ENCODE data around the gene EIF4EBP2. TPM values are rescaled to one million over a fixed set of nuclear protein-coding genes. Genes with fewer than 3 reads are reported as not detected.
A peak's percentile ranks its signal among the peaks of the same experiment; 100 is the strongest.

EIF4EBP2 gene
- polyA plus RNA-seq, 1 of the 3 experiments (the other 2 are of a cell fraction): 9.9 TPM

DNA sequence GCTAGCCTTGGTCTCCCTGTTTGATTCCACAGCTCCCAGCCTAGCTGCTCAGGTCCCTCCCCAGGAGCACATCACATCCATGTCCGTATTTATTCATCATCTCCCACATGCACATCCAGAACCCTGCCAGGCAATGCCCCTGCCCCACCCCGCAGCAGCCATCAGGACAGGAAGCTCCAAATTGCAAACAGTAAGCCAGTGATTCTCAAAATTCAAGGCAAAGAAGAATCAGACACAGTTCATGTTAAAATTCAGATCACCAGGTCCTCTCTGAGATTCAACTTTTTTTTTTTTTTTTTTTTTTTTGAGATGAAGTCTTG, 39.2 kb upstream of the EIF4EBP2 start (continued):
- TF ChIP-seq, protein P1, sequence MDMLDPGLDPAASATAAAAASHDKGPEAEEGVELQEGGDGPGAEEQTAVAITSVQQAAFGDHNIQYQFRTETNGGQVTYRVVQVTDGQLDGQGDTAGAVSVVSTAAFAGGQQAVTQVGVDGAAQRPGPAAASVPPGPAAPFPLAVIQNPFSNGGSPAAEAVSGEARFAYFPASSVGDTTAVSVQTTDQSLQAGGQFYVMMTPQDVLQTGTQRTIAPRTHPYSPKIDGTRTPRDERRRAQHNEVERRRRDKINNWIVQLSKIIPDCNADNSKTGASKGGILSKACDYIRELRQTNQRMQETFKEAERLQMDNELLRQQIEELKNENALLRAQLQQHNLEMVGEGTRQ (IDR thresholded peaks at IDR 0.05; ENCODE audit: borderline replicate concordance, low read depth, low read length): no peak

DNA sequence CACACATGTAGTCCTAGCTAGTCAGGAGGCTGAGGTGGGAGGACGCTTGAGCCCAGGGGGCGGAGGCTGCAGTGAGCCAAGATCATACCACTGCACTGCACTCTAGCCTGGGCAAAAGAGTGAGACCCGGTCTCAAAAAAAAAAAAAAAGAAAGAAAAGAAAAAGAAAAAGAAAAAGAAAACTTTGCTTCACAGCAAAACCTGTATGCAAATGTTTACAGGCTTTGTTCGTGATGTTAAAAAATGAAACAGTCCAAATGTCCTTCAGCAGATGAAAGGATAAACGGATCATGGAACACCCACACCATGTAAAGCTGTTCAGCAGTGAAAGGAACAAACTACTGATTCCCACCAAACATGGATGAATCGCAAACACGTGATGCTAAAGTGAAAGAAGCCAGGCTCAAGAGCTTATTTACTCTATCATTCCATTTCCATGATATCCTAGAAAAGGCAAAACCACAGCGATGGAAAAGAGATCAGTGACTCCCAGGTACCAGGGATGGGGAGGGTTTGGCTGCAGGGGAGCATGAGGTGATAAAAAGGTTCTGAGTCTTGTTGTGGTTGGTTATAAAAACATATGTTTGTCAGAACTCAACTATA, 36.6 kb upstream of the EIF4EBP2 start:
- H3K79me2 ChIP-seq (ENCODE audit: insufficient read depth): no peaks in the 10 kb centered on the region
- no peaks in the 10 kb centered on the region for H4K20me1 ChIP-seq (ENCODE audit: insufficient read depth)
- H3K4me3 ChIP-seq (ENCODE audit: low read depth in 2 of 2, low read length in 1 of 2): no peak overlapping the region
- no peak overlapping the region; the same call in 1 of the 2 replicates for H2AFZ ChIP-seq (ENCODE audit: low read depth)
- DNase-seq: no peak
- no peaks in the 10 kb centered on the region for H3K9me2 ChIP-seq
- no peak overlapping the region for H3K4me2 ChIP-seq
- H3K9me3 ChIP-seq: no peaks in the 10 kb centered on the region
- peaks cover 6 to 15% of the 10 kb centered on the region in 2 experiments; a peak in 3 of 4 replicates for H3K4me1 ChIP-seq (ENCODE audit: control insufficient read depth in 1 of 2, insufficient read depth in 2 of 2, low read depth in 1 of 2, low read length in 1 of 2)
- H3K36me3 ChIP-seq (replicated peaks in 1 of 2; ENCODE audit: control insufficient read depth in 1 of 2, insufficient read depth in 2 of 2, low read length in 1 of 2): no peaks in the 10 kb centered on the region
- no peaks in the 10 kb centered on the region for H3K27me3 ChIP-seq (ENCODE audit: insufficient read depth)
- H3K27ac ChIP-seq (ENCODE audit: low read depth in 2 of 2, low read length in 1 of 2): peak overlapping the region in 1 of 2 experiments; percentile 74; a peak in 2 of 4 replicates
- ChIA-PET CTCF (interaction anchor here (0.7 to 9.0 kb wide), 5 partner anchors 95 to 250 kb away, joined by 3 to 214 read pairs (median 3); partner anchors contain the start of gene TYSND1), POLR2A (no interaction called here)
- TF ChIP-seq GATA2 (CRISPR knock-in tag; IDR thresholded peaks at IDR 0.05): no peak
- 0 out of 2 replicates have a peak, but pooled peaks have one; percentile 52 for TF ChIP-seq TCF12 (IDR thresholded peaks at IDR 0.05)
- TF ChIP-seq, protein P2, sequence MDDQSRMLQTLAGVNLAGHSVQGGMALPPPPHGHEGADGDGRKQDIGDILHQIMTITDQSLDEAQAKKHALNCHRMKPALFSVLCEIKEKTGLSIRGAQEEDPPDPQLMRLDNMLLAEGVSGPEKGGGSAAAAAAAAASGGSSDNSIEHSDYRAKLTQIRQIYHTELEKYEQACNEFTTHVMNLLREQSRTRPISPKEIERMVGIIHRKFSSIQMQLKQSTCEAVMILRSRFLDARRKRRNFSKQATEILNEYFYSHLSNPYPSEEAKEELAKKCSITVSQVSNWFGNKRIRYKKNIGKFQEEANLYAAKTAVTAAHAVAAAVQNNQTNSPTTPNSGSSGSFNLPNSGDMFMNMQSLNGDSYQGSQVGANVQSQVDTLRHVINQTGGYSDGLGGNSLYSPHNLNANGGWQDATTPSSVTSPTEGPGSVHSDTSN (IDR thresholded peaks at IDR 0.05): 0 out of 2 replicates have a peak, but pooled peaks have one; percentile 8
- H3F3A ChIP-seq (replicated peaks; ENCODE audit: insufficient read depth): no peaks in the 10 kb centered on the region
- H3K9ac ChIP-seq: no peak overlapping the region
- 84% methylated on average over 8 of the region's 8 CpGs for WGBS (ENCODE audit: low lambda C conversion rate)

DNA sequence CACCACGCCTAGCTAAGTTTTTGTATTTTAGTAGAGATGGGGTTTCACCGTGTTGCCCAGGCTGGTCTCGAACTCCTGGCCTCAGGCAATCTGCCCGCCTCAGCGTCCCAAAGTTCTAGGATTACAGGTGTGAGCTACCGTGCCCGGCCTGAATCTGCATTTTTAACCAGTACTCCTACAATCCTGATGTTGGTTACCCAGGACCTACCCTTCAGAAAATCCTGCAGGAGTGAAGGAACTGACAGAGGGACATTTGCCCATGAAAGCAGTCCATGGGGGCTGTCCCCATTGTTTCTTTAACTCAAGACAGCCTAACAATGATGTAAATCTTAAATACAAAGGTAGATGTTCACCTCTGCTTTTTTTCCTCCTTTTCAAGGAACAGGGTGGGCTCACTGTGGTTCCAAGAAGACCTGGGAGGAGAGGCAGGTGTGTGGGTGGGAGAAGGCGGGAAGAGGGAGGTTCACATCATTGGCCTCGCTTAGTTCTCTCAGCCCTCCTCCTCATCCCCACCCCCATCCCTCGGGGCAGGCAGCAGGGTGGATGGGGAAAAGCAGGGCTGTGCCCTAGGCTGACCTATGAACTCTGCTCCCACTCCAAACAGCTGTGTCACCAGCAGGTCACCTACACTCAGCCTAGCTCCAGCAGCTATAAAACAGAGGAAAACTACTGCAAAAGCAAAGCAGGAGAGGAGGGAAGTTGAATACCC, 35.0 kb upstream of the EIF4EBP2 start:
- no peak overlapping the region for H3K4me3 ChIP-seq (ENCODE audit: low read depth in 2 of 2, low read length in 1 of 2)
- H3K27me3 ChIP-seq (ENCODE audit: insufficient read depth): no peaks in the 10 kb centered on the region
- 93% methylated on average over 8 of the region's 10 CpGs for whole genome bisulfite sequencing (ENCODE audit: low lambda C conversion rate)
- H2AFZ ChIP-seq (ENCODE audit: low read depth): no peak overlapping the region
- H3K27ac ChIP-seq (ENCODE audit: low read depth in 2 of 2, low read length in 1 of 2): no peak overlapping the region
- no peaks in the 10 kb centered on the region for H3K9me2 ChIP-seq
- no peak overlapping the region for H3K9ac ChIP-seq
- H4K20me1 ChIP-seq (ENCODE audit: insufficient read depth): no peaks in the 10 kb centered on the region
- no peaks in the 10 kb centered on the region for H3K9me3 ChIP-seq
- TF ChIP-seq TAF1 (IDR thresholded peaks at IDR 0.05; ENCODE audit: borderline replicate concordance, low read depth, low read length) (no peak), GABPA (IDR thresholded peaks at IDR 0.05; ENCODE audit: low read depth) (no peak)
- DNase-seq: no peak
- CTCF ChIA-PET: interaction anchor here (9.0 kb wide), 1 partner anchor 149 kb away, joined by 214 read pairs; no protein-coding TSS in a partner anchor
- H3F3A ChIP-seq (replicated peaks; ENCODE audit: insufficient read depth): no peaks in the 10 kb centered on the region
- no peaks in the 10 kb centered on the region for H3K36me3 ChIP-seq (replicated peaks in 1 of 2; ENCODE audit: control insufficient read depth in 1 of 2, insufficient read depth in 2 of 2, low read length in 1 of 2)
- no peaks in the 10 kb centered on the region for H3K79me2 ChIP-seq (ENCODE audit: insufficient read depth)
- POLR2A ChIA-PET: interaction anchor here (1.0 kb wide), 1 partner anchor 11 kb away, joined by 5 read pairs; no protein-coding TSS in a partner anchor
- H3K4me2 ChIP-seq: no peak overlapping the region
- H3K4me1 ChIP-seq (ENCODE audit: control insufficient read depth in 1 of 2, insufficient read depth in 2 of 2, low read depth in 1 of 2, low read length in 1 of 2): peaks cover 5 to 7% of the 10 kb centered on the region in 2 experiments; a peak in 3 of 4 replicates
